ENCODE data around the gene MEF2D. TPM values are rescaled to one million over a fixed set of nuclear protein-coding genes. Genes with fewer than 3 reads are reported as not detected.
A peak's percentile ranks its signal among the peaks of the same experiment; 100 is the strongest.

MEF2D gene
- total and polyA plus RNA-seq, 7 donors: 43.1 to 258 (median 126) TPM

DNA sequence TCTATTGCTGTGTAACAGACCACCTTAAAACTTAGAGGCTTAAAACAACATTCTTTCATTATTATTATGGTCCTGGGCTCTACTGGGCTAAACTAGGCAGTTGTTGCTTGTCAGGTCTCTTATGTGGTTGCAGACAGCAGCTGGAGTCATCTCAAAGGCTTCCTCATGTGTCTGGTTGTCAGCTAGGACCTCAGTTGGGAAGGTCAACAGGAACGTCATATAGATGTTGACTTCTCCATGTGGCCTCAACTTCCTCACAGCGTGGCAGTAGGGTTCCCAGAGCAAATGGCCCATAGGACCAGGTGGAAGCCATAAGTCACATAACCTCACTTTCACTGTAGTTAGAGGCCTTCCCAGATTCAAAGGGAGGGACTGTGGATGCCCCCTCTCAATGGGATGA, 15.4 kb upstream of the MEF2D start:
- Histone ChIP-seq H3K27ac (no peak overlapping the region), H3K36me3 (ENCODE audit: insufficient read depth in 1 of 2, low read depth in 1 of 2) (peaks cover 0 to 5% of the 10 kb centered on the region in 2 donors), H3K9me3 (no peaks in the 10 kb centered on the region), H3K4me3 (no peak overlapping the region), H3K4me1 (peaks cover 13% of the 10 kb centered on the region), H3K27me3 (ENCODE audit: insufficient read depth in 3 of 3, low read length in 2 of 3) (no peaks in the 10 kb centered on the region)
- TF ChIP-seq, protein P1, sequence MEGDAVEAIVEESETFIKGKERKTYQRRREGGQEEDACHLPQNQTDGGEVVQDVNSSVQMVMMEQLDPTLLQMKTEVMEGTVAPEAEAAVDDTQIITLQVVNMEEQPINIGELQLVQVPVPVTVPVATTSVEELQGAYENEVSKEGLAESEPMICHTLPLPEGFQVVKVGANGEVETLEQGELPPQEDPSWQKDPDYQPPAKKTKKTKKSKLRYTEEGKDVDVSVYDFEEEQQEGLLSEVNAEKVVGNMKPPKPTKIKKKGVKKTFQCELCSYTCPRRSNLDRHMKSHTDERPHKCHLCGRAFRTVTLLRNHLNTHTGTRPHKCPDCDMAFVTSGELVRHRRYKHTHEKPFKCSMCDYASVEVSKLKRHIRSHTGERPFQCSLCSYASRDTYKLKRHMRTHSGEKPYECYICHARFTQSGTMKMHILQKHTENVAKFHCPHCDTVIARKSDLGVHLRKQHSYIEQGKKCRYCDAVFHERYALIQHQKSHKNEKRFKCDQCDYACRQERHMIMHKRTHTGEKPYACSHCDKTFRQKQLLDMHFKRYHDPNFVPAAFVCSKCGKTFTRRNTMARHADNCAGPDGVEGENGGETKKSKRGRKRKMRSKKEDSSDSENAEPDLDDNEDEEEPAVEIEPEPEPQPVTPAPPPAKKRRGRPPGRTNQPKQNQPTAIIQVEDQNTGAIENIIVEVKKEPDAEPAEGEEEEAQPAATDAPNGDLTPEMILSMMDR (IDR thresholded peaks at IDR 0.05): no peak
- ATAC-seq (no peak), DNase-seq (no peak)
- intact Hi-C loops (cut with DNase I): no loop called here
- WGBS, 3 donors: 48 to 90% (median 61%) methylated on average over 2 of the region's 2 CpGs

DNA sequence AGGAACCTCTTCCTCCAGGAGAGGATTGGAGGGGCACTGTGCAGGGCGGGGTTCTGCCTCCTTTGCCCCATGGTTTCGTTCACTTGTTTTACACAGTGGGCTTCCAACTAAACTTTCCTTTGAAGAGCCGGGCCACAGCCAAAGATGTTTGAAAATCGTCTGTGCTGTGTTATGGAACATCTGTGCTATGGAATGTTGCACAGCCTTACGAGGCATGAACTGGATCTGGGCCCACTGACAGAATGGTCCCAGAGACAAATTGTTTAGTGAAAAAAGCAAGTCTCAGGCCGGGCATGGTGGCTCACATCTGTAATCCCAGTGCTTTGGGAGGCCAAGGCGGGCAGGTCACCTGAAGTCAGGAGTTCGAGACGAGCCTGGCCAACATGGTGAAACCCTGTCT, 12.6 kb upstream of the MEF2D start:
- TF ChIP-seq, protein P1 (IDR thresholded peaks at IDR 0.05): no peak
- 67 to 76% (median 68%) methylated on average over 9 of the region's 9 CpGs for WGBS, 3 donors
- peaks cover 33% of the 10 kb centered on the region for H3K4me1 ChIP-seq

DNA sequence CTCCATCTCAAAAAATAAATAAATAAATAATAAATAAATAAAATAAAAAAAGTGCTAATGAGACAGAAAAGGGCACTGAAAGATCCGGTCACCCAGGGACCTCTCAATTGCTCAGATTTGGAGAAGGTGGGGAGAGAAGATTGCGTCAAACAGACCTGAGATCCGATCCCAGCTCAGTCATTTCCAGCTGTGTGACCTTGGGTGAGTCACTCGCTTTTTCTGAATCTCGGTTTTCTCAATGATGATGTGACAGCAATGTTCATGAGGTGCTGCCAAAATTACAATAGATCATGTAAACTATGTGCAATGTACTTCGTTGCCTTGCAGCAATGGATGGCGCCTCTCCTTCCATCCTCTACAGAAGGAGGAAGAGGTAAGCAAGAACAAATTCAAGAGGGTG, 11.1 kb upstream of the MEF2D start:
- no peak for DNase-seq
- H3K4me3 ChIP-seq: no peak overlapping the region
- H3K4me1 ChIP-seq: peaks cover 33% of the 10 kb centered on the region
- peak overlapping the region; percentile 99 for H3K27ac ChIP-seq
- ATAC-seq: peak; percentile 9 to 49 (median 40)
- 60 to 78% (median 62%) methylated on average over 7 of the region's 7 CpGs for WGBS, 3 donors
- no peaks in the 10 kb centered on the region for H3K27me3 ChIP-seq (ENCODE audit: insufficient read depth in 3 of 3, low read length in 2 of 3)
- TF ChIP-seq, protein P1 (IDR thresholded peaks at IDR 0.05): no peak
- H3K36me3 ChIP-seq (ENCODE audit: insufficient read depth in 1 of 2, low read depth in 1 of 2): peaks cover 0 to 5% of the 10 kb centered on the region in 2 donors
- intact Hi-C loops (cut with DNase I): loop anchor here in 1 of 2 donors (5.0 kb wide), 1 partner anchor 86 kb away; no protein-coding TSS in a partner anchor
- no peaks in the 10 kb centered on the region for H3K9me3 ChIP-seq

More for the DNA sequence above, 12.6 kb upstream of the MEF2D start:
- ATAC-seq (no peak), DNase-seq (no peak)
- no peaks in the 10 kb centered on the region for H3K27me3 ChIP-seq (ENCODE audit: insufficient read depth in 3 of 3, low read length in 2 of 3)
- H3K27ac ChIP-seq: no peak overlapping the region
- peaks cover 0 to 5% of the 10 kb centered on the region in 2 donors for H3K36me3 ChIP-seq (ENCODE audit: insufficient read depth in 1 of 2, low read depth in 1 of 2)
- H3K9me3 ChIP-seq: no peaks in the 10 kb centered on the region
- H3K4me3 ChIP-seq: no peak overlapping the region
- intact Hi-C loops (cut with DNase I): loop anchor here in 1 of 2 donors (5.0 kb wide), 1 partner anchor 84 kb away; no protein-coding TSS in a partner anchor

DNA sequence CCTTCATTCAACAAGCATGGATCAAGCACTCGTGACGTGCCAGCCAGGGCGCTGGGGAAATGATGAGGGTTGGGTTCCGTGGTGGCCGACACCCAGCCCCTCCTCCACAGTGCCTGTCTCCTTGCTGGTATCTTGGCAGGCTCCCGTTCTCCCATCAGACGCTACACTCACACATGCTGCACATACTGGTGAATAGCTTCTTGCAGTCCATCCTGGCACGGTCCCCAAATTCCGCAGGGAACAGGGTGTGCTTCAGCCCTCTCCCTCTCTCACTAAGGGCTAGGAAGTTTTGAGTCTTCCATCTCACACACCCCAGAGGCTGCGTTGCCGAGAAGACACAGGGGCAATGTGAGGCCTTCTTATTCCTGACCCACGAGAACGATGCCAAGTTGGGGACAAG, 10.1 kb upstream of the MEF2D start:
- WGBS, 3 donors: 20 to 34% (median 20%) methylated on average over 13 of the region's 13 CpGs
- peak; percentile 73 to 78 (median 77) for ATAC-seq
- H3K4me3 ChIP-seq: no peak overlapping the region
- TF ChIP-seq, protein P1 (IDR thresholded peaks at IDR 0.05): no peak
- peak; percentile 93 to 98 for DNase-seq
- H3K27me3 ChIP-seq (ENCODE audit: insufficient read depth in 3 of 3, low read length in 2 of 3): no peaks in the 10 kb centered on the region
- H3K27ac ChIP-seq: peak overlapping the region; percentile 99
- H3K36me3 ChIP-seq (ENCODE audit: insufficient read depth in 1 of 2, low read depth in 1 of 2): peaks cover 0 to 5% of the 10 kb centered on the region in 2 donors
- peaks cover 37% of the 10 kb centered on the region for H3K4me1 ChIP-seq
- intact Hi-C loops (cut with DNase I): loop anchor here in 1 of 2 donors (5.0 kb wide), 1 partner anchor 87 kb away; no protein-coding TSS in a partner anchor
- H3K9me3 ChIP-seq: no peaks in the 10 kb centered on the region

Measured in psoas muscle (tissue), 8 donors.